Endodermal cell (in vitro differentiated cells): ENCODE results near the gene CLDN6. TPM values are rescaled to one million over a fixed set of nuclear protein-coding genes. Genes with fewer than 3 reads are reported as not detected.

ENCODE experiments used
- DNase-seq: peaks from one replicate; pipeline ENCODE4 v3.0.0-alpha.2; 2017
- H3K27ac ChIP-seq: 2 replicates; pipeline ENCODE4 v1.5.1; 2013; ENCODE audit warnings: mild to moderate bottlenecking, low read depth, low read length, moderate library complexity
- H3K27me3 ChIP-seq: 2 replicates; pipeline ENCODE4 v1.6.1; 2013; ENCODE audit warnings: mild to moderate bottlenecking, low read length, moderate library complexity; ENCODE audit not compliant: insufficient read depth, control insufficient read depth, poor library complexity, severe bottlenecking
- H3K36me3 ChIP-seq: 2 replicates; pipeline ENCODE4 v1.7.0; 2013; ENCODE audit warnings: mild to moderate bottlenecking, low read length, moderate library complexity; ENCODE audit not compliant: control insufficient read depth, insufficient read depth
- H3K4me1 ChIP-seq: one replicate; pipeline ENCODE4 v1.7.0; 2013; ENCODE audit warnings: low read length; ENCODE audit not compliant: control insufficient read depth, insufficient read depth
- H3K4me3 ChIP-seq: 2 replicates; pipeline ENCODE4 v1.5.1; 2013; ENCODE audit warnings: mild to moderate bottlenecking, low read length, moderate library complexity
- H3K9ac ChIP-seq: 2 replicates; pipeline ENCODE4 v1.6.1; 2013; ENCODE audit warnings: mild to moderate bottlenecking, low read length, moderate library complexity; ENCODE audit not compliant: poor library complexity, severe bottlenecking; ENCODE audit errors: extremely low read depth
- H3K9me3 ChIP-seq: 2 replicates; pipeline ENCODE4 v1.6.1; 2013; ENCODE audit warnings: mild to moderate bottlenecking, low read length, moderate library complexity; ENCODE audit not compliant: control insufficient read depth
- H3K27ac Mint-ChIP-seq: 2 replicates; pipeline ENCODE4 v1.8.0; 2020; ENCODE audit warnings: mixed read lengths
- H3K27me3 Mint-ChIP-seq: 2 replicates; pipeline ENCODE4 v1.8.0; 2021; ENCODE audit warnings: mild to moderate bottlenecking, mixed read lengths; ENCODE audit not compliant: insufficient read depth
- H3K36me3 Mint-ChIP-seq: 2 replicates; pipeline ENCODE4 v1.8.0; 2020; ENCODE audit warnings: low read depth, mixed read lengths
- H3K4me1 Mint-ChIP-seq: 2 replicates; pipeline ENCODE4 v1.8.0; 2020; ENCODE audit warnings: mixed read lengths
- H3K4me3 Mint-ChIP-seq: 2 replicates; pipeline ENCODE4 v1.8.0; 2020; ENCODE audit warnings: mild to moderate bottlenecking, moderate library complexity, mixed read lengths
- H3K9me3 Mint-ChIP-seq: 2 replicates; pipeline ENCODE4 v1.8.0; 2020; ENCODE audit warnings: mild to moderate bottlenecking, mixed read lengths
- WGBS, 2 experiments: methylation state at CpG; one replicate each; pipeline versions ENCODE4 v1.1.5 to v1.1.7; 2013; ENCODE audit warnings: missing lambda C conversion rate in 2 of 2, mixed read lengths in 1 of 2; ENCODE audit not compliant: insufficient coverage in 1 of 2, insufficient read length in 1 of 2; 5-methylcytosine and 5-hydroxymethylcytosine counted together
- total RNA-seq, 2 donors: library from RNA; stranded (reverse); fragmentation: NEBNext Ultra II Directional in 1 of 2; extraction: Animal tissue kit (Norgen Biotek cat#: 25700) in 1 of 2; gene quantifications; 2 replicates in 1 of 2; 3 replicates in 1 of 2; pipeline ENCODE4 v1.2.1, GENCODE V29; 2021
- TF ChIP-seq, protein P1 (sequence below): fragments of 200-600 bp; sonication (generic); conservative IDR thresholded peaks from 2 replicates; pipeline ENCODE4 v1.5.0; 2021; ENCODE audit warnings: antibody characterized with exemption, mild to moderate bottlenecking

The CLDN6 gene
- total RNA-seq, 2 donors from 2014 or later = 404 to 572 TPM

- WGBS, 2 experiments = 17 to 19% methylated on average over 6 to 16 of the region's 17 CpGs
- peak; percentile 96 for DNase-seq
- TF ChIP-seq, protein P1, sequence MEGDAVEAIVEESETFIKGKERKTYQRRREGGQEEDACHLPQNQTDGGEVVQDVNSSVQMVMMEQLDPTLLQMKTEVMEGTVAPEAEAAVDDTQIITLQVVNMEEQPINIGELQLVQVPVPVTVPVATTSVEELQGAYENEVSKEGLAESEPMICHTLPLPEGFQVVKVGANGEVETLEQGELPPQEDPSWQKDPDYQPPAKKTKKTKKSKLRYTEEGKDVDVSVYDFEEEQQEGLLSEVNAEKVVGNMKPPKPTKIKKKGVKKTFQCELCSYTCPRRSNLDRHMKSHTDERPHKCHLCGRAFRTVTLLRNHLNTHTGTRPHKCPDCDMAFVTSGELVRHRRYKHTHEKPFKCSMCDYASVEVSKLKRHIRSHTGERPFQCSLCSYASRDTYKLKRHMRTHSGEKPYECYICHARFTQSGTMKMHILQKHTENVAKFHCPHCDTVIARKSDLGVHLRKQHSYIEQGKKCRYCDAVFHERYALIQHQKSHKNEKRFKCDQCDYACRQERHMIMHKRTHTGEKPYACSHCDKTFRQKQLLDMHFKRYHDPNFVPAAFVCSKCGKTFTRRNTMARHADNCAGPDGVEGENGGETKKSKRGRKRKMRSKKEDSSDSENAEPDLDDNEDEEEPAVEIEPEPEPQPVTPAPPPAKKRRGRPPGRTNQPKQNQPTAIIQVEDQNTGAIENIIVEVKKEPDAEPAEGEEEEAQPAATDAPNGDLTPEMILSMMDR = peak; percentile 18
- peak overlapping the region; percentile 51 for H3K4me3 Mint-ChIP-seq
- peaks cover 14% of the 10 kb centered on the region for H3K27me3 Mint-ChIP-seq
- peak overlapping the region; percentile 98 for H3K27ac Mint-ChIP-seq
- no peaks in the 10 kb centered on the region for H3K9me3 Mint-ChIP-seq
- Histone ChIP-seq H3K4me1 (peaks cover 33% of the 10 kb centered on the region), H3K9me3 (no peaks in the 10 kb centered on the region), H3K4me3 (peak overlapping the region; percentile 53), H3K27ac (no peak overlapping the region), H3K36me3 (no peaks in the 10 kb centered on the region), H3K27me3 (no peaks in the 10 kb centered on the region), H3K9ac (no peak overlapping the region)
- peaks cover 44% of the 10 kb centered on the region for H3K4me1 Mint-ChIP-seq
- H3K36me3 Mint-ChIP-seq = no peaks in the 10 kb centered on the region
These were observed 9.9 kb downstream of the CLDN6 start for GRCh38 chr16:3007957-3008689.

- H3K36me3 Mint-ChIP-seq = no peaks in the 10 kb centered on the region
- no peaks in the 10 kb centered on the region for H3K27me3 ChIP-seq
- WGBS, 2 experiments = 60 to 73% methylated on average over 11 to 13 of the region's 13 CpGs
- H3K9ac ChIP-seq = no peak overlapping the region
- TF ChIP-seq, protein P1 = no peak
- H3K4me1 ChIP-seq = peaks cover 30% of the 10 kb centered on the region
- H3K27ac Mint-ChIP-seq = peak overlapping the region; percentile 98
- no peaks in the 10 kb centered on the region for H3K36me3 ChIP-seq
- no peaks in the 10 kb centered on the region for H3K9me3 Mint-ChIP-seq
- H3K27me3 Mint-ChIP-seq = peaks cover 8% of the 10 kb centered on the region
- H3K27ac ChIP-seq = no peak overlapping the region
- H3K4me3 Mint-ChIP-seq = peak overlapping the region; percentile 51
- H3K4me3 ChIP-seq = peak overlapping the region; percentile 53
- H3K9me3 ChIP-seq = no peaks in the 10 kb centered on the region
- H3K4me1 Mint-ChIP-seq = peaks cover 38% of the 10 kb centered on the region
- DNase-seq = peak; percentile 84
These were observed 10.7 kb downstream of the CLDN6 start for GRCh38 chr16:3007059-3007956.

DNA sequence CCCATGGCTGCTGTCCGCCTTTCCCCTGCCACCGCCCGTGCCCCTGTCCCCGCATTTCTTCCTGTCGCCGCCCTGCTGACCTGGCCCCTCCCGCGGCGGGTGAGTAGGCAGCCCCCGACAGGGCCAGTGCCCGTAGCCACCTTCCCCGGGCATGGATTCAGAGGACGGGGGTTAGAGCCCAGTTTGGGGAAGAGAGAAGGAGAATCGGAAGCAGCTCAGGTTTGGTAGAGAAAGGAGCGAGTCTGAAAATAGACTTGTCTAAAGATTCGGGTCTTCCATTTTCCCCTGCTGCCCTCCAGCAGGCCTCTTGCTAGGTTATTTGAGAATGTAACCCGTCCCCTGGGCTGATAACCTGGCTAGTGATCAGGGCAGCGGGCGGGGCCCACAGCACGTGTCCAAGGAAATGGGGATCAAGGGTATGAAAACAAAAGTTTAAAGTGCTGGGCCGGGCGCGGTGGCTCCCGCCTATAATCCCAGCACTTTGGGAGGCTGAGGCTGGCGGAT, 13.2 kb downstream of the CLDN6 start:
- DNase-seq = peak; percentile 83
- no peaks in the 10 kb centered on the region for H3K36me3 Mint-ChIP-seq
- H3K27me3 Mint-ChIP-seq = peaks cover 3% of the 10 kb centered on the region
- no peak overlapping the region for H3K27ac ChIP-seq
- peak overlapping the region; percentile 73 for H3K4me3 ChIP-seq
- no peaks in the 10 kb centered on the region for H3K27me3 ChIP-seq
- H3K4me1 ChIP-seq = peaks cover 24% of the 10 kb centered on the region
- peaks cover 36% of the 10 kb centered on the region for H3K4me1 Mint-ChIP-seq
- H3K9me3 Mint-ChIP-seq = no peaks in the 10 kb centered on the region
- WGBS, 2 experiments = 2 to 4% methylated on average over 9 to 25 of the region's 25 CpGs
- TF ChIP-seq, protein P1 = no peak
- H3K36me3 ChIP-seq = no peaks in the 10 kb centered on the region
- no peak overlapping the region for H3K9ac ChIP-seq
- H3K27ac Mint-ChIP-seq = peak overlapping the region; percentile 55
- peak overlapping the region; percentile 59 for H3K4me3 Mint-ChIP-seq
- H3K9me3 ChIP-seq = no peaks in the 10 kb centered on the region
